ENCODE data around the gene CST11. TPM values are rescaled to one million over a fixed set of nuclear protein-coding genes. Genes with fewer than 3 reads are reported as not detected.

The CST11 gene
- total and polyA plus RNA-seq, 2 donors (not counting 3 experiments of a cell fraction or from before 2014, with no cell fraction given) = not detected

DNA sequence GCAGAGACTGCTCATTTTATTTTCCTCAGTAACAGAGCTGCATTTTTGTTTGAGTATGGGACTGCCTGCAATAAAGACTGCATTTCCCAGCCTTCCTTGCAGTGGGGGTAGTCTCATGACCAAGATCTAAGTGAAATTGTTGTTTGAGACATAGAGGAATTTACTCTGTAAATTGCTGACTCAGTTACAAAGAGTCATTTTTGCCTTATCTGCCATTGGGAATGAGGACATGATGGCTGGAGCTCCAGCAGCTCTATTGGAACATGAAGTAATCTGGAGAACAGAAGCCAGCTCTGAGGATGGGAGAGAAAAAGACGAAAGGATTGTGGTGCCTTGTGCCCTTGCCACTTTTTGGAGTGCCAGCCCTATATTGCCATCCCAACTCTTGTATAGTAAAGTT lies 2.1 kb upstream of the CST11 start:
- FAIRE-seq (no peak), DNase-seq (ENCODE audit: low read depth, low spot score) (no peak)
- ChIA-PET CTCF (interaction anchor here (1.0 kb wide), 1 partner anchor 10 kb away, joined by 3 read pairs; no protein-coding TSS in a partner anchor), POLR2A (no interaction called here)
- no peaks in the 10 kb centered on the region for H3K36me3 ChIP-seq (ENCODE audit: control insufficient read depth in 2 of 2, extremely low read depth in 1 of 2, insufficient read depth in 2 of 2, low read length in 2 of 2)
- H3K27me3 ChIP-seq (ENCODE audit: control insufficient read depth in 2 of 2, insufficient read depth in 2 of 2, low read length in 2 of 2) = no peaks in the 10 kb centered on the region
- no peak overlapping the region for H3K27ac ChIP-seq (ENCODE audit: insufficient read depth, low read depth, low read length)
- no peaks in the 10 kb centered on the region for H3K9me1 ChIP-seq (replicated peaks; ENCODE audit: control insufficient read depth, extremely low read depth, insufficient read depth, low read length)
- no peak overlapping the region for H3K4me3 ChIP-seq (replicated peaks in 1 of 3; ENCODE audit: insufficient read depth in 1 of 3, low read depth in 1 of 3, low read length in 3 of 3)
- no peaks in the 10 kb centered on the region for H3K79me2 ChIP-seq (ENCODE audit: control insufficient read depth, insufficient read depth, low read length)
- no peaks in the 10 kb centered on the region for H4K20me1 ChIP-seq (replicated peaks; ENCODE audit: control insufficient read depth, extremely low read depth, insufficient read depth, low read length)
- TF ChIP-seq, protein P1, sequence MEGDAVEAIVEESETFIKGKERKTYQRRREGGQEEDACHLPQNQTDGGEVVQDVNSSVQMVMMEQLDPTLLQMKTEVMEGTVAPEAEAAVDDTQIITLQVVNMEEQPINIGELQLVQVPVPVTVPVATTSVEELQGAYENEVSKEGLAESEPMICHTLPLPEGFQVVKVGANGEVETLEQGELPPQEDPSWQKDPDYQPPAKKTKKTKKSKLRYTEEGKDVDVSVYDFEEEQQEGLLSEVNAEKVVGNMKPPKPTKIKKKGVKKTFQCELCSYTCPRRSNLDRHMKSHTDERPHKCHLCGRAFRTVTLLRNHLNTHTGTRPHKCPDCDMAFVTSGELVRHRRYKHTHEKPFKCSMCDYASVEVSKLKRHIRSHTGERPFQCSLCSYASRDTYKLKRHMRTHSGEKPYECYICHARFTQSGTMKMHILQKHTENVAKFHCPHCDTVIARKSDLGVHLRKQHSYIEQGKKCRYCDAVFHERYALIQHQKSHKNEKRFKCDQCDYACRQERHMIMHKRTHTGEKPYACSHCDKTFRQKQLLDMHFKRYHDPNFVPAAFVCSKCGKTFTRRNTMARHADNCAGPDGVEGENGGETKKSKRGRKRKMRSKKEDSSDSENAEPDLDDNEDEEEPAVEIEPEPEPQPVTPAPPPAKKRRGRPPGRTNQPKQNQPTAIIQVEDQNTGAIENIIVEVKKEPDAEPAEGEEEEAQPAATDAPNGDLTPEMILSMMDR (IDR thresholded peaks at IDR 0.05; ENCODE audit: extremely low read depth in 1 of 2, insufficient read depth in 1 of 2, low read depth in 1 of 2, low read length in 2 of 2) = no peak
- TF ChIP-seq FOS (IDR thresholded peaks at IDR 0.05; ENCODE audit: borderline replicate concordance, insufficient read depth, low read length) = no peak
- TF ChIP-seq, protein P2, sequence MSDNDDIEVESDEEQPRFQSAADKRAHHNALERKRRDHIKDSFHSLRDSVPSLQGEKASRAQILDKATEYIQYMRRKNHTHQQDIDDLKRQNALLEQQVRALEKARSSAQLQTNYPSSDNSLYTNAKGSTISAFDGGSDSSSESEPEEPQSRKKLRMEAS (IDR thresholded peaks at IDR 0.05; ENCODE audit: insufficient read depth, insufficient read length) = no peak
- no peak for TF ChIP-seq GATA2 (IDR thresholded peaks at IDR 0.05; ENCODE audit: insufficient read depth, insufficient read length, low read depth, low read length)
- TF ChIP-seq MYC (IDR thresholded peaks at IDR 0.05; ENCODE audit: low read depth, low read length) = no peak
- no TSS peak for BruUV-seq (replicated peaks)
- H2AFZ ChIP-seq (ENCODE audit: low read depth, low read length) = no peak overlapping the region
- no peak overlapping the region for H3K4me2 ChIP-seq (ENCODE audit: insufficient read depth, low read length)
- intact Hi-C loops (cut with micrococcal nuclease) = no loop called here
- dilution Hi-C loops (cut with MboI; ENCODE audit: extremely low pct_ligation_motif_present, low sequenced_read_pairs) = no loop called here
- no peaks in the 10 kb centered on the region for H3K4me1 ChIP-seq (ENCODE audit: control insufficient read depth, extremely low read depth, insufficient read depth, low read length)
- H3K9ac ChIP-seq (replicated peaks; ENCODE audit: extremely low read depth, insufficient read depth, low read length) = no peak overlapping the region
- H3K9me3 ChIP-seq (replicated peaks; ENCODE audit: control insufficient read depth, insufficient read depth, low read length) = no peaks in the 10 kb centered on the region
